Ammon's horn (tissue), 1 donor: ENCODE data around the gene ACTR1A.
"Not testable (repeated sequence)": the region's sequence is repeated elsewhere in the genome, so short reads cannot be mapped to it uniquely, and the experiment has no call there.

Experiments used
- DNase-seq: peaks from one replicate; pipeline ENCODE4 v3.0.0-alpha.2; 2016; ENCODE audit warnings: low spot score

The ACTR1A gene

DNA sequence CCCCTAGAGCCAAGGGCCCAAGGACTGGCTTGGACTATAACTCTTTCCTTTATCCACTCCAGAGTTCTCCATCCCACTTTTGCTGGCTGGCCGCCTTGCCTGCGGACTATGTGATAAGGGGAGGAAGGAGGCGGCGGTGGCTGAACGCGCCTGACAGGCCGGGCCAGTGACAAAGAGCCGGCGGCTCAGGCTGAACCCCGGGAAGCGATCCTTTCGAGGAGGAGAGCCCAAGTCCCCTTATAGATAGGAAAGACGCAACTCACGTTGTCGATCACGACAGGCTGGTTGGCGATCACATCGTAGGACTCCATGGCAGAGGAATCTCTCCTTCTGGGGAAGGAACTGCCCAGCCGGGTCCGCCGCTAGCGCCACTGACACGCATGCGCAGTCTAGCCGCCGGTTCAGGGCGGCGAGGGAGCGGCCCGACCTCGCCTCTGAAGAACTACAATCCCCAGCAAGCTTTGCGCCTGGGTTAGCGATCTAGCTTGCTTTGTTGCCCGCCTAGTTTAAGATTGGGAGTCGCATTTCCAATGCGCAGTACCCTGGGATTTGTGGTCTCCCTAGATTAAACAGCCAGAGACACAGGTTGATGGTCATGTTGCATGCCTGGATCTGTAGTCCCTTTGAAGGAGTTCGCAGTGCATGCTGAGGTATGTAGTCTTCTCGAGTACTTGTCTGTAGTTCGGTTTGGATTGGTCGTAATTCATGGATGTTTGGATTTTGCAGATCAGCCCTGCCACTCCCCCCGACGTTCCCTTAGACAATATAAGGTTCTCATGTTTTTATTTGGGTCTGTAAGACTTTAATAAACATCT is at the start of gene ACTR1A:
ACTR1A (minus strand) TSS at position 376 of the 815 bp plus-strand sequence; CDS start at position 311, 65 bp downstream.
- peak; percentile 100 for DNase-seq

DNA sequence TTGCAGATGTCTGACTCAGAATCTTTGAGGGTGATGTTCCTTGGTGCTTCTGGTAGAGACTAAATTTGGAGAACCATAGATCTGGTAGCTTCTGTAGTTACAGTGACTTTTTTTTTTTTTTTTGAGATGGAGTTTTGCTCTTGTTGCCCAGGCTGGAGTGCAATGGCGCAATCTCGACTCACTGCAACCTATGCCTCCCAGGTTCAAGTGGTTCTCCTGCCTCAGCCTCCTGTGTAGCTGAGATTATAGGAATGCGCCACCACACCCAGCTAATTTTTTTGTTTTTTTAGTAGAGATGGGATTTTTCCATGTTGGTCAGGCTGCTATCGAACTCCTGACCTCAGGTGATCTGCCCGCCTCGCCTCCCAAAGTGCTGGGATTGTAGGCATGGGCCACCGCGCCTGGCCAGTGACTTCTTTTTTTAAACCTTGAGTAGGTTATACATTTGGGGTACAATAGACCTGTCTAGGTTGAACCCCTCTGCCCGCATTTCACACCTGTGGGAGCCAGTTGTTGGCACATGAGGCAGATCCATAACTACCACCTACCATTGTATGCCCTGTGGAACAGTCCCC is 48.2 kb upstream of the ACTR1A start:
- DNase-seq, result no peak

DNA sequence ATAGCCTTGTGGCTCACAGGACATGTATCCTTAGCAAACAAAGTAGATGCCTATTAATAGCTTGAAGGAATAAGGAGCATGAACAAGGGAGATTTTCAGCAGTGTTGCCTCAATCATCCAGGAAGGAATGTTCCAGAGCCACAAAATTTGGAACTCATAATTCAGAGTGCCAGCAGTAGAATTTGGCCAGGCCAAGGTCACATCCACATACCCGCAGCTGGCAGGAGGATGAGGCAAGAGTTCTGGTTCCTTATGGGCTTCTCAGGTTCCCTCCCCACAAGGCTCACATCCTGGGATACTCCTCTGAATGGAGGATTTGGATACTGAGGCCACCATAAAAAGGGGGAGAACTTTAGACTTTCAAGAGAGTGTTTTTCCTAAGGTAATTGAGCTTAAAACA is 47.0 kb upstream of the ACTR1A start:
- DNase-seq, result no peak

DNA sequence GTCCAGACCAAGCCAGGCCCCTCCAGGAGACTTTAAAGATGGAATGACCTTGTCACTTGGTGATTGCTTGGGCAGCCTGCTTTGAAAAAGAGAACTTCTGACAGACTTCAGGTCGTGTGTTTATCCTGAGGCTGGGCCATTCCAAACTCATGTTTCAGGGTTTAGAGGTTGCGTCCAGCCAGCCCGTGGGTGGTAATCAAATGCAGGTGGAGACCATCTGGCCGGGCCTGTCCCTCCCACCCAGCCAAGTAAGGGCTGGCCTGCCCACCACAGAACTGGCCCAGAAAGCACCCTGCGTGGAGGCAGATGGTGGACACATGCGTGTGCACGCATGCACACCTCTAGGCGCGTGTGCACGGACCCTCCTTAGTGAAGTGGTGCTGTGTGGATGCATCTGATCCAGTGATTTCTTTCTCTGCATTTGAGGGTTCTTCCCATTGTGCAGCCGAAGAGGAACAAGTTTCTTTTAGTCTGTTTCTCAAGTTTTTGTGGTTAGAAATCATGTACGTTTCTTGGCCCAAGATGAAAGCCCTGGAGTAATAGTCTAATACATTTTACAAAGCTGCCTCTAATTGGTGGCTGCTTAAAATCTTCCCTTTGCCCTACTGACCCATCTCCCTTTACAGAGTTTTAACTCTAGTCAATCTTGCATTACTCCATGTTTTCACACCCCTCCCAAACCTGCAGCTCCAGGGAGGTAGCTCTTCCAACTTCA is 44.3 kb upstream of the ACTR1A start:
- DNase-seq, result no peak

DNA sequence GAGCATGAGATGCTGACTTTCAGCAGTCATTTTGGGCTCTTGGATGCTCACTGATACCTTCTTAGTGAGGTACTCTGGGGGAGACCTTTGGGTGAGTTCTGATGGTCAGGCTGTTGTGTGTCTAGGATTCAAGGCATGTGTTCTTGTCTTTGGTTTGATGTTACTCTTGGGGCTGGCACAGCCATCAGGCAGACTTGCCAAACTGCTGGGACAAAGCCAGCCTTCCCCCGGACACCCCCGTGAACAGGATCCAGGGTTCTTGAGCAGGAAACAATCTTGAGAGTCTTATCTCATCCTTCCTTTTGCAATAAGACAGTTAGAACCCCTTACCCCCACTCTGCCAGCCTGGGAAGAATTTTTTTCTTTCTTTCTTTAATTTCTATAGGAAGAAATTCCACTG is 43.5 kb upstream of the ACTR1A start:
- DNase-seq, result no peak

DNA sequence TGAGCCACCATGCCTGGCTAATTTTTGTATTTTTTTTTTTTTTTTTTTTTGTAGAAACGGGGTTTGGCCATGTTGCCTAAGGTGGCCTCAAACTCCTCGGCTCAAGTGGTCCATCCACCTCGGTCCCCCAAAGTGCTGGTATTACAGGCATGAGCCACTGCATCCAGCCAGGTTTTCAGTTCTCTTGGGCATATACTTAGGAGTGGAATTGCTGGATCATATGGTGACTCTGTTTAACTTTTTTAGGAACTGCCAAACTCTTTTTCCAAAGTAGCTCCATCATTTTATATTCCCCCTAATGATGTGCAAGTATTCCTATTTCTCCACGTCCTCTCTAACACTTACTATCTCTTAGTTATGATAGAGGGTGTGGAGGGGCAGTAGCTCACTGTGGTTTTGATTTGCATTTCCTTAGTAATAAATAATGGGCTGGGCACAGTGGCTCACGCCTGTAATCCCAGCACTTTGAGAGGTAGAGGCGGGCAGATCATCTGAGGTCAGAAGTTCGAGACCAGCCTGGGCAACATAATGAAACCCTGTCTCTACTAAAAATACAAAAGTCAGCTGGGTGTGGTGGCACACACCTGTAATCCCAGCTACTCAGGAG is 42.9 kb upstream of the ACTR1A start:
- no peak for DNase-seq

DNA sequence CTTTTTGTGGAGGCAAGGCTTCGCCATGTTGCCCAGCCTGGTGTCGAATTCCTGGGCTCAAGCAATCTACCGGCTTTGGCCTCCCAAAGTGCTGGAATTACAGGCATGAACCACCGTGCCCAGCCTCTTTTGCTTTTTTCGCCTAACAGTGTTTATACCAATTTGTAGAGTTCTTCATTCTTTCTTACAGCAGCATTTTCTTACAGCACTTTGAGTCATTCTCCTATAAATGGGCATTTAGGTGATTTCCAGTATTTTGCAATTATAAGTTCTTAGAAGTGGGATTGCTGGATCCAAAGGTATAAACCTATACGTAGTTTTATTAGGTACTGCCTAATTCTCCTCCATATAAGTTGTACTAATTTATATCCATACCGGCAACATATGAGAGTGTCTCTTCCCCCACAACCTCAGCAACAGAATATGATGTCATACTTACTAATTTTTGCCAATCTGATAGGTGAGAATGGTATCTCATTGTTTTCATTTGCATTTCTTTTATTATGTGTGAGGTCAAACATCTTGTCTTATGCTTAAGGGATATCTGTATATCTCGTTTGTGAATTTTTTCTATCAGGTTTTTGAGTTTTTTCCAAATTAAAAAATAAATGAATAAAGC is 40.4 kb upstream of the ACTR1A start:
- no peak for DNase-seq

DNA sequence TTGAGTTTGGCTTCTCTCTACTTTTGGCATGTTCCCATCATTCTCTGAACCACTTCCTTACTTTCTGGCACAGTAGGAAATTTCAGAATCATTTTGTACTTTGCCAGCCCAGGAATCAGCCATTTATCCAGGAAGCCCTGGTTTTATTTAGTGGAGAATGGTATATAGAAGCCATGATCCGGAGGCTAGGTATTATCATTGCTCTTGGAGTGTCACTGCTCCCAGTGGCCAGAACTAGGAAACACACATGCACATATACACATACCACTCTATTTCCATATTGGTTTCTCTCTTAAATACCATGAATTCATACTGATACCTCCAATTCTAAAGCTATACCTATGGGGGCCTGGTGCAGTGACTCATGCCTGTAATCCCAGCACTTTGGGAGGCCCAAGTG is 37.5 kb upstream of the ACTR1A start:
- DNase-seq, result no peak

DNA sequence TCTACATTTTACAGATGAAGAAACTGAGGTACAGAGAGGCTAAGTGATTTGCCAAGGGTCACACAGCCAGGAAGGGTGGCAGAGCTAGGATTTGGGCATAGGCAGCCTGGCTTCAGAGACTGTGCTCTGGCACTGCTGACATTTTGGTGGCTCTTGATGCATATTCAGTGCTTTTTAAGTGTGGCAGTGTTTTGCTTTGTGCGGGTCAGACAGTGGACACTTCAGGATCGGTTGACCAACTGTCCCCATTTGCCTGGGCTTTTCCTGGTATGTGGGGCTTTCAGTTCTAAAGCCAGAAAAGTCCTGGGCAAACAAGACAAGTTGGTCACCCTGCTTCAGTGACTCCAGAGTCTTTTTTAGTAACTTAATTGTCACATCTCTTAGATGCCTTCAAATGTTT is 36.3 kb upstream of the ACTR1A start:
- DNase-seq, result no peak

DNA sequence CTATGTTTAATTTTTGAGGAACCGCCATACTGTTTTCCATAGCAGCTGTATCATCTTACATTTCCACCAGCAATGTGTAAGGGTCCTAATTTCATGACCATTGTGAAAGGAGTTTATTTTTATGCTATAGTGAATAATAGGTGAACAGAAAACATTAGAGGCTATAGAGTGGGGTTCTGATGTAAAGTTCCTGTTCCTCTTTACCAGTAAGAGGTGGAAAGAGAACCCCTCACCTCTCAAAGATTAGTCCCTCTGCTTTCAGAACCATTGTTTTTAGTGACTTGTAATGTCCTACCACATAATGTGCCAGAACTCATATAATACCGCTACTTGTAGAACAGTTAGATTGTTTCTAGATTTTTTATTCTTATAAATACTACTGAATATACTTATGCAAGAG is 35.4 kb upstream of the ACTR1A start:
- DNase-seq, result no peak

DNA sequence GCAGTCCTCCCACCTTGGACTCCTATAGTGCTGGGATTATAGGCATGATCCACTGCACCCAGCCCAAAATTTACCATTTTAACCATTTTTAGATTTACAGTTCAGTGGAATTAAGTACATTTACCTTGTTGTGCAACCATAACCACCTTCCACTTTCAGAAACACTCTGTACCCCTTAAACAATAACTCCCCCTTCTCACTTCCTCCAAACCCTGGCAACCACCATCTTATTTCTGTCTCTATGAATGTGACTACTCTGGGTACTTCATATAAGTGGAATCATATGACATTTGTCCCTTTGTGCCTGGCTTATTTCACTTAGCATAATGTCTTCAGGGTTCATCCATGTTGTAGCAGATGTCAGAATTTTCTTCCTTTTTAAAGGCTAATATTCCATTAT is 34.9 kb upstream of the ACTR1A start:
- no peak for DNase-seq

DNA sequence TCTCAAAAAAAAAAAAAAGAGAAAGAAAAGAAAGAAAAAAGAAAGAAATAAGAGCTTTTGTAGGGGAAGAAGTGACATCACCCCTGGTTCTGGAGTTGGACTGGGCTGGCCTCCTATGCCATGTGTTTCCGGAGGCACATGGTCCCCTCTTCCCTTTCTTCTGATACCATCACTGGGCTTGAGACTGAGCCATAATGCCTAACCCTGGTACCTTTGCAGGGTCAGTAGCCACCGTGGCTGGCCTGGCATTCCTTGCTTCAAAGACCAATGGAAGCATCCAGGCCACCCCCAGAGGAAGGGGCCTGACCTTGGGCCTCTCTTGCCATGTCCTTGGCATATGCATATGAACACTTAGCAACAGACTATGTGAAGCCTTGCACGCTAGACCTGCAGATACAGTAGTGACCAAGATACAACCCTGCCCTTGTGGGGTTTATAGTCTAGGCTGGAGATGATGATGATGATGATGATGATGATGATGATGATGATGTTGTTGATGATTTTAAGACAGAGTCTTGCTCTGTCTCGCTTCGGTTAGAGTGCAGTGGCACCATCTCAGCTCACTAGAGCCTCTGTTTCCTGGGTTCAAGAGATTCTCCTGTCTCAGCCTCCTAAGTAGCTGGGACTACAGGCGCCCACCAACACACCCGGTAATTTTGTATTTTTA is 33.1 kb upstream of the ACTR1A start:
- no peak for DNase-seq

DNA sequence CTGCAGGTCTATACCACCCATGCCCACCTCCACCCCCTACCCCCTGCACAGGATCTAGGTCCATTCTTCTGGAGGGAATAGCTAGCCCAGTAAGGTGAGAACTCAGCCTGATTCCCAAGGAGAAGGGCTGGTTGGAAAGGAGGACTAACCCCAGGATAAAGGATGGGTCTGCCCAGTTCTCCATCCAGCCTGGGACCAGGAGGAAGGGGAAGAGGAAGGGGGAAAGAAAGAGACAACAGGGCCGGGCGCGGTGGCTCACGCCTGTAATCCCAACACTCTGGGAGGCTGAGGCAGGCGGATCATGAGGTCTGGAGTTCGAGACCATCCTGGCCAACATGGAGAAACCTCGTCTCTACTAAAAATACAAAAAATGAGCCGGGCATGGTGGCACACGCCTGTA is 32.5 kb upstream of the ACTR1A start:
- not testable (repeated sequence) for DNase-seq

DNA sequence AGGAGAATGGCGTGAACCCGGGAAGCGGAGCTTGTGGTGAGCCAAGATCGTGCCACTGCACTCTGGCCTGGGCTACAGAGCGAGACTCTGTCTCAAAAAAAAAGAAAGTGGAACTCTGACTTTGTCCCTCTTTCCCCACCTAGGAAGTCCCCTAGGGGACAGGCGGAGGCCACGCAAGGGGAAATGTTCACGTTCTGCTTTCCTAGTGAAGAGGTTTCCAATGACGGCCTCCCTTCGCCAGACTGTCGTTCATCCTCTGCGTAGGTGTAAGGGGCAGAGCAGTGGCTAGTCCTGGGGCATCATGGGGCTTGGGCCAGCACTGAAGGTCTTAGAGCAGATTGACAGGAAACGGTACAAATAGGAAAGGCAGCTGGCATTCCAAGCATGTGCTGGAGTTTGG is 31.8 kb upstream of the ACTR1A start:
- DNase-seq, result no peak

DNA sequence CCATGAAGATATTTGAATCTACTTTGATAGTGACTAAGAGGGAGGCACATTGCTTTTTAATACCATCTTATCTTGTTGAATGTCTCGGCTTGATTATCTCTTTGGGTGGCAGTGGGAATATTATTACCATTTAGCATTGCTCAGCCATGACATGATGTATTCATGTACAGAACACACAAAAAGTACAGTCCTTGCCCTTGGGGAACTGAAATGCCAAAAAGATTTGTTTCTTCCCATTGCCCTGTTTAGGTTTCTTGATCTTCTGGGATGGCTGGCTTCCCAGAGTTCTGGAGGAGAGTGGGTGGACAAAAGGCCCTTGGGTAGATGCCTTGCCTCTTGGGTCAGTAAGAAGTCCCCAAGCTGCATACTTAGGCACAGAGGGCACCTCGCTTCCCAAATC is 25.0 kb upstream of the ACTR1A start:
- DNase-seq, result no peak

DNA sequence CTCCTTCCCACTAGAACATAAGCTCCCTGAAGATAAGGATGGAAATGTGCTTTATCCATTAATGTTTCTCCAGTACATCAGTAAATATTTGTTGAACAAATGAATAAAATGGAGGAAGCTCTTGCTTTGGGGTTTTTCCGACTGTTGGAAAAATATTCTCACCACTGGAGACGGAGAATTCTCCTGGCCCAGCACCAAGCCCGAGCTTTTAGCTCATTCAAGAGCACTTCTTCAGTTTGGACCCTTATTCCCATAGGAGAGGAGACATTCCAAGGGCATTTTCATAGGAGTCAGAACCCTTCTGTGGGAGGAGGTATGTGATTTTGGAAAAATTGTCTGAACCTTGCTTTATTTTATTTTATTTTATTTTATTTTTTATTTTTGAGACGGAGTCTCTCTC is 22.2 kb upstream of the ACTR1A start:
- DNase-seq, result no peak

DNA sequence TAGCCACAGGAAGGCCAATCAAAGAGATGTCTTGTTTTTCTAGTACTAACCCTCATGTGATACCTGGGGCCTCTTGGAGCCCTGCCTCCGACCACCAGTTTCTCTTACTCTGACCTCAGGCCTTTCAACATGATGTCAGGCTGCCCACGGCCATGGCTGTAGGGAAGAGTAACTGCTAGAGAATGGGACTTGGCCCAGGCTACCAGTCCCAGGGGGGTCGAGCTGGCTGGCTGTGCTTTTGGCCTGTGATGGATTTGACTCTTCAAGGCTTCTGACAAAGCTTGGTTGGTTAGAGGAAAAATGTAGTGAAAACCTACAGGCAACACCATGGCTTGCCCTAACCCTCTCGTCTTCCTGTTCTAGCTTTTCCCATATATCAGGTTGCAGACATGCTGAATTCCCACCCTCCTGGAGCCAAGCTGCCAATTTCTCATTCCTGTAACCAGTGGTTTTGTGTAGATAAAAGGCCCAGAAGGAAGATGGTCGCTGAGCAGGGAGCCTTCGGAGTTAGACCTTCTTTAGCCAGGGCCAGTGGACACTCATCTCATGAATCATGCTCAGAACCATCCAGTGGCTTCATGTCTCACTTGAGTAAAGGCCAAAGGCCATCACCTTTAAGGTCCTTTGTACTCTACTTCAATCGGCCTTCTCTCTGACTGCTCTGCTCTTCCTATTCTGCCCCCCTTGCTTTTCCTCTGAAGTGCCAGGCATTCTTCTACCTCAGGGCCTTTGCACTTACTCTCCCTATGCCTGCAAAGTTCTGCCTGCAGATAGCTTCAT is 20.9 kb upstream of the ACTR1A start:
- DNase-seq, result no peak

DNA sequence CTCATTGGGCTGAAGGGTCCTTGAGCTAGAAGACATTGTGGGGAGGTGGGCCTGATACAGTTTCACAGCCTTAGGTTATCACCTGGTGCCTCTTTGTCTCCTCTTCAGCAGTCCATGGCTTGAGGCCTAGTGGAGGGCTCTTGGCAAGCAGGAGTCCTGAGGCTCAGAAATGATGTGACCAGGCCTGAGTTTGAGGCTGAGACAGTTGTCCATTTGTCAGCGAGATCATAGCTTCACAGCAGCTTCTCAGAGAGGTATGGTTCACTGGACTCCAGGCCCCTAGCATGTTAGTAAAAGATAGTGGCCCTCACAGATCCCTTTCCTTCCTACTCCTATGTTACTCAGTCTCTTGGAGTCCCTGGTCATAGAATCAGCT is 20.4 kb upstream of the ACTR1A start:
- no peak for DNase-seq

DNA sequence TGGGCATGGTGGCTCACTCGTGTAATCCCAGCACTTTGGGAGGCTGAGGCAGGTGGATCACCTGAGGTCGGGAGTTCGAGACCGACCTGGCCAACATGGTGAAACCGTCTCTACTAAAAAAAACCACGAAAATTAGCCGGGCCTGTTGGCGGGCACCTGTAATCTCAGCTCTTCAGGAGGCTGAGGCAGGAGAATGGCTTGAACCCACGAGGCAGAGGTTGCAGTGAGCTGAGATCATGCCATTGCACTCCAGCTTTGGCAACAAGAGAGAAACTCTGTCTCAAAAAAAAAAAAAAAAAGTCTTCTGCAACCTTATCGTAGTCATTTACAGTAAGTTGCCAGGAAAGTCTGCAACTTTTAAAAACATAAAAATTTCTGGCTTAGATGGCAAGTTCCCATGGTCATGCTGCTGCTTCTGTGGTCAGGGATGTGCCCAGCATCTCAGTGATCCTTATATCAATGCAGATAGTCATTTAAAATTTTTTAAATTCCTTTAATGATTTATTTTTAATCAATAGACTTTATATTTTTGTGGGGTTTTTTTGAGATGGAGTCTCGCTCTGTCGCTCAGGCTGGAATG is 16.8 kb upstream of the ACTR1A start:
- no peak for DNase-seq

DNA sequence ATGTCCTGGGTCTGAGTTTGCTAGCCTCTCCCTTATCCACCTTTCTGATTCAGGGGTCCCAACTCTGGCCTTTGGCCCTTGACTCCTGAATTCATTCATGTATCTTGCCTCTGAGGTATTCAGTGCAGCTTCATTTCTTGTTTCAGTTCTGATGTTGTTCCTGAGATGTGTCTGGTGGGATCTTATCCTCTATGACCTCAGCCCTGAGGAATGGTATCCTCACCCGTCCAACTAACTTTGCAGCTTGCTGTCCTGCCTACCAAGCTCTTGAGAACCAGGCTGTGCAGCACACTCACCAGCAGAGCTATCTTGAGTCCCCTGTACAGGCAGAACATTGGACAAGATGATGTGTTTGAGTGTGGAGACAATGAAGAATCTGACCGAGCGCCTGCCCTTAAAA is 15.0 kb upstream of the ACTR1A start:
- DNase-seq, result no peak

DNA sequence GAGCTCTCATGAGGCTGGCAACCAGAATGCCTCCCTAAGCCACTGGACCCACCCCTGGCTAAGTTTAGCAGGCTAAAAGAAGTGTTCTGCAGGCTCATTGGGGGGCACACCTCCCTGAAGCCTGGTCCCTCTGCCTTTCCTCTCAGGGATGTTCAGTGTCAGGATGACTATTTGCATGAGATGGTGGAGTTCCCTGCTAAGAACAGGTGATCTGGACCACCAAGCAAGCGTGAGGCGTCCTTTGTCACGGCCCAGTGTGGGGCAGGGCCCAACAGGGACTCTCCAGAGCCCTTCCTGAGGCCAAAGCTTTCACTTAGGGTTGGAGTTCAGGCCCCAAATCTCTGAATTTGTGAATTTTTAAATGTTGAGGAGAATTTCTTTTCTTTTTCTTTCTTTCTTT is 13.2 kb upstream of the ACTR1A start:
- no peak for DNase-seq
